ENCODE measurements around the gene RAB3B.
A peak's percentile ranks its signal among the peaks of the same experiment; 100 is the strongest.
"Not testable (repeated sequence)": the region's sequence is repeated elsewhere in the genome, so short reads cannot be mapped to it uniquely, and the experiment has no call there.

Gene RAB3B

DNA sequence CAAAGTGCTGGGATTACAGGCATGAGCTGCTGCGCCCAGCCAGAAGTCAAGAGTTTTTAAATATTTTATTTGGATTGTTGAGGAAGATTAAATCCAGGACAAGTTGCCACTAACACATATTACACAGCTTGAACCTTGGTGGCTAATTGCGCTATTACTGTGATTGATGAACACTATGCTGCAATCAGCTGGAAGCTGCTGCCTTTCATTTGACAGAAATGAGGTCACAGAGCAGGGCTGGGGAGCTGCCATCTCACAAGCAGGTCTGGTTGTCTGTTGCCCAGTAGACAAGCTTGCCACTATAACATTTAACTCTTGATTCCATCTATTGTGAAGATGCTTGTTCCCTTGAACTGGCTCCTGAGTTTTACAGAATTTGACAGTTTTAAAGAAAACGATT lies 74.5 kb downstream of the RAB3B start:
- DNase-seq: no peak

- no peak for DNase-seq
Measured at GRCh38 chr1:51912881-51913280, 77.6 kb downstream of the RAB3B start.

- DNase-seq: no peak
Measured at GRCh38 chr1:51910221-51911000, 80.1 kb downstream of the RAB3B start.

GRCh38 chr1:51908499-51908898 lies 82.0 kb downstream of the RAB3B start:
- DNase-seq: no peak

GRCh38 chr1:51907079-51907702 lies 83.3 kb downstream of the RAB3B start:
- no peak for DNase-seq

DNA sequence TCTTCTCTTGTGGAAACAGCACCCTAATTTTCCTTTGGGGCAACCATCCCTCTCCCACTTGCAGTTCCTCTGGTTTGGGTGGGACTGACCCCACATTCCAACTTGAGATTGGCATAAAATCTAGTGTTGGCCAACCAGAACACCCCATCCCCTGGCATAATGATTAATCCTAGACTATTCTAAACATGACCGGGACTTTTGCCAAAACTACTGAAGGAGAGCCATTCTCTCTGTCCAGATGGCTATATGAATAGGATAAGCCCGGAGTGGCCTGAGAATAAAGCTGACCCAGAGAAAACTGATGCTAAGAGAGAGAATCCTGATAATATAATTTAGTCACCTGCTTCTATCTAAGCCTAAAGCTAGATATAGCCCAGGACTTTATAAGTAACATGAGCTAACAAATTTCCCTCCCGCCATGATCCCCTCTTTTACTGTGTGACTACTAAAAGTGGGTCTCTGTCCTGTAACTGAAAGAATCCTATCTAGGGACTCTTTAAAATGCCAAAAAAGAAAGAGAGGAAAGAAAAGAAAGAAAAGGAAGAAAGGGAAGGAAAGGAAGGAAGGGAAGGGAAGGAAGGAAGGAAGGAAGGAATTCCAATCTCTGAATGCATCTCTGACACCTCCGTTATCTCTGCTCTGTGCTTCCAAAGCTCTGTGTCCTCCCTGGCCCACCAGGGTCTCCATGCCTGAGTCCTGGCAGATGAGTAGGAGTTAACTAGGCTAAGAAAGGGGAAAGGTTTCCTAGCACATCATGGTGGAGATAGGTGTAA lies 84.0 kb downstream of the RAB3B start:
- DNase-seq: no peak

DNA sequence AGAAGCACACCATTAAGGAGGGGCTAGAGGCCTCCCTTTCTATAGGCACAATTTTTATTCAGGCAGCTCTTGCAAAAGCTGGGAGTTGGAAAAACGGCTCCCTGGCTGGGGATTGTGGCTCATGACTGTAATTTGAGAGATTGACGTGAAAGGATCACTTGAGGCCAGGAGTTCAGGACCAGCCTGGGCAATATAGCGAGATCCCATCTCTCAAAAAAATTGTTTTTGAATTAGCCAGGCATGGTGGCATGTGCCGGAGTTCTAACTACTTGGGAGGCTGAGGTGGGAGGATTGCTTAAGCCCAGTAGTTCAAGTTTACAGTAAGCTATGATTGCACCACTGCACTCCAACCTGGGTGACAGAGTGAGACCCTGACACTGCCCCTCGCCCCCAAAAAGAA lies 88.0 kb downstream of the RAB3B start:
- no peak for DNase-seq

- no peak for DNase-seq
Measured at GRCh38 chr1:51901151-51901550, 89.3 kb downstream of the RAB3B start.

- DNase-seq: no peak
Measured at GRCh38 chr1:51899022-51899421, 91.5 kb downstream of the RAB3B start.

GRCh38 chr1:51898090-51898734 lies 92.3 kb downstream of the RAB3B start:
- no peak for DNase-seq

GRCh38 chr1:51897699-51898031 lies 92.8 kb downstream of the RAB3B start:
- DNase-seq: no peak

GRCh38 chr1:51894748-51895147 lies 95.8 kb downstream of the RAB3B start:
- DNase-seq: not testable (repeated sequence)

- peak; percentile 100 for DNase-seq
Measured at GRCh38 chr1:51878616-51879336, 111.7 kb downstream of the RAB3B start, which contains the start of gene NRDC. Gene NRDC (minus strand): TSS chr1:51878727. CDS start chr1:51878615, 112 bp downstream.

DNA sequence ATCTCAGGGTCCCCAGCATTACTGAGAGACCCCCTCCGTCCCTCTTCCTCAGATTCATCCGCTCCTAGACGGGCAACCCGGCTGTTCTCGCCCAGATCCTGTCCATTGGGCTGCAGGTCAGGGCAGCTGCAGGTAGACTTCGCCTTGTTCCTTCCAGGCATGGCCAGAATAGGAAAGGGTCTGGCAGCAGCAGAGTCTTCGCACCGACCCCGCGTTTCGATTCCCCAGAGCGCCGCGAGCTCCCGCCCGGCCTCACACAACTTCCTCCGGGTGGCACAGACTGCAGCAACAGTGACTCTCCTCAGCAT lies 112.2 kb downstream of the RAB3B start:
- DNase-seq: no peak

DNA sequence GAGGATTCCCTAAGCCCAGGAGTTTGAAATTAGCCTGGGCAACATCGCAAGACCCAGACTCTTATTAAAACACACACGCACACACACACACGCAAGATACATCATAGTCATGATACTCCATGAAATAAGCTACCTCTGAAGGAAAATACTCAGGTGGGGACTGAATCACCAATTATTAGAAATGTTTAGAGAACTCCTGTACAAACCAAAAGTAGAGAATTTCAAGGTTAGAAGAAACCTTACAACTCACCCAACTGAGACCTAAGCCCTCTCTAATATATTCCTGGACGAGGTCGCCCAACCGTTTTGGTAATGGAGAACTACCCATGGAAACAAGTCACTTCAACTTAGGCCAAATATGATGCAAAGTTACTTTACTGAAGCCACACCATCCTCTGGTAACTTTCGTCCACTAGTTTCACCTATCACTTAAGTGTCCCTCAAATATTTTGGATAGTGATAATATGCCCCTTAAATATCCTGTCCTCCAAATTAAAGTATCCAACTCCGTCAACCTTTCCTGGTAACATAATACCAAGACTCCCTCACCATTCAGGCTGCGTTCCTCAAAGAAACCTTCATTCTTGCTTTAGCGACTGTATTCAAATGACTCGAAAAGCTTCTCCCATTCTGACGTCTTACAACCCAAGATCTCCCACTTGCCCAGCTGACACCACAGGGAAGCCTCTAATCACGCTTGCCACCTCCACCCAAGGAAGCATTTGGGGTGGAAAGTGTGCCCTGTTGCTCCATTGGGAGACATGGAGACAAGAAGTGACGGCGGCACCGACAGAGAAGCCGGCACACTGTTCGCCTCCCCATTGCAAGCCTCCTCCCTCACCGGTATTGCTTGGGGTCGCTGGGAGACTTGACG lies 112.8 kb downstream of the RAB3B start:
- DNase-seq: no peak

DNA sequence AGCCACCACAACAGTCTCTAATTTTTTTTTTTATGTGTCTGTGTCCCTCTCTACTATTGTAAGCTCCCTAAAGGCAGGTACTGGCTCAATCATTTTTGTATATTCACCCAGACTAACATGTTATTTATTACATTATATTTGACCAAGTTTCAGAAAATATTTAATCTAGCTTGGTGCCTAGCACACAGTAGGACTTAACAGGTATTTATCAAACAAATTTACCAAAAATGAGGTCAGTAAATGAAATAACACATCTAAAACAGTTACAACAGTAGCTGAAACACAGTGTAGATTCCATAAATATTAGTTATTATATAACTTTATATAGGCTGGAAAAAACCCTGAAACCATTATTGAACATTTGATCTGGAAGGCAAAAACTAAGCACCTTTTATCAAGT lies 114.7 kb downstream of the RAB3B start:
- no peak for DNase-seq

GRCh38 chr1:51875291-51875772 lies 115.2 kb downstream of the RAB3B start:
- DNase-seq: no peak

GRCh38 chr1:51873270-51873669 lies 117.2 kb downstream of the RAB3B start:
- DNase-seq: not testable (repeated sequence)

- no peak for DNase-seq
Measured at GRCh38 chr1:51871351-51871975, 119.0 kb downstream of the RAB3B start.

GRCh38 chr1:51870603-51871350 lies 119.7 kb downstream of the RAB3B start:
- no peak for DNase-seq

Measured in NCI-H2029 treated with DMSO at 0.1 percent for 48 hours (cell line).